Endothelial cell of umbilical vein (primary cell): Measurements from ENCODE around the gene WNT7B.

Experiments used
- POLR2A ChIP-seq: IDR thresholded peaks from 2 replicates; pipeline ENCODE4 v1.6.1; 2012; ENCODE audit warnings: low read depth, mild to moderate bottlenecking, control low read depth, low read length
- POLR2AphosphoS5 ChIP-seq: IDR thresholded peaks from 2 replicates; pipeline ENCODE4 v1.6.1; 2012; ENCODE audit warnings: low read depth, mild to moderate bottlenecking, control low read depth, low read length, moderate library complexity; ENCODE audit not compliant: insufficient read depth
- TF ChIP-seq, protein P1 (sequence below), 2 donors: IDR thresholded peaks; 1 replicate in 1 of 2; 2 replicates in 1 of 2; pipeline ENCODE4 v1.5.1; 2011; ENCODE audit warnings: low read length in 2 of 2, mild to moderate bottlenecking in 2 of 2, moderate library complexity in 2 of 2, control low read depth in 1 of 2, inconsistent platforms in 1 of 2, low read depth in 1 of 2; ENCODE audit not compliant: insufficient read depth in 1 of 2; ENCODE audit errors: extremely low read depth in 1 of 2

DNA sequence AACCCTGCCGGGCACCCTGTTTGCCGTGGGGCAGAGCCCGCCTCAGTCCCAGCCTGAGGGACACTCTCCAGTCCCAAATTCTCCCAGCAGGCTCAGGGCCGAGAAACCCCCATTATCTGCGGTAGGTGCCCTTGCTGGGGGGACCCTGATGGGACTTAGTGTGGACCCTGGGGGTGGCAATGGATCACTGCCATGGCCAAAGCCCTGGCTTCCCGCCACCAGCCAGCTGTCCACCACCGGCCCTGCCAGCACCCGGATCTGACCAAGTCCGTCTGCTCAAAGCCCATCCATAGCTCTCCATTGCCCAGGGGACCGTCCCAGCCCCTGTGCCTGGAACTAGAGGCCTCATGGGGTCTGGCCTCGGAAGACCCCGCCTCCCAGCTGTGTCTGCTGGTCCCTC lies 24.4 kb downstream of the WNT7B start:
- TF ChIP-seq, protein P1, sequence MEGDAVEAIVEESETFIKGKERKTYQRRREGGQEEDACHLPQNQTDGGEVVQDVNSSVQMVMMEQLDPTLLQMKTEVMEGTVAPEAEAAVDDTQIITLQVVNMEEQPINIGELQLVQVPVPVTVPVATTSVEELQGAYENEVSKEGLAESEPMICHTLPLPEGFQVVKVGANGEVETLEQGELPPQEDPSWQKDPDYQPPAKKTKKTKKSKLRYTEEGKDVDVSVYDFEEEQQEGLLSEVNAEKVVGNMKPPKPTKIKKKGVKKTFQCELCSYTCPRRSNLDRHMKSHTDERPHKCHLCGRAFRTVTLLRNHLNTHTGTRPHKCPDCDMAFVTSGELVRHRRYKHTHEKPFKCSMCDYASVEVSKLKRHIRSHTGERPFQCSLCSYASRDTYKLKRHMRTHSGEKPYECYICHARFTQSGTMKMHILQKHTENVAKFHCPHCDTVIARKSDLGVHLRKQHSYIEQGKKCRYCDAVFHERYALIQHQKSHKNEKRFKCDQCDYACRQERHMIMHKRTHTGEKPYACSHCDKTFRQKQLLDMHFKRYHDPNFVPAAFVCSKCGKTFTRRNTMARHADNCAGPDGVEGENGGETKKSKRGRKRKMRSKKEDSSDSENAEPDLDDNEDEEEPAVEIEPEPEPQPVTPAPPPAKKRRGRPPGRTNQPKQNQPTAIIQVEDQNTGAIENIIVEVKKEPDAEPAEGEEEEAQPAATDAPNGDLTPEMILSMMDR (IDR thresholded peaks at IDR 0.05; ENCODE audit: extremely low read depth in 1 of 2, insufficient read depth in 1 of 2, low read depth in 1 of 2, low read length in 2 of 2), result no peak
- no peak for TF ChIP-seq POLR2AphosphoS5
- TF ChIP-seq POLR2A, result no peak
